EH (cell line): ENCODE data around the gene SLC25A17.
"Not testable (repeated sequence)": the region's sequence is repeated elsewhere in the genome, so short reads cannot be mapped to it uniquely, and the experiment has no call there.

Experiments
- DNase-seq: peaks from one replicate; pipeline ENCODE4 v3.0.0-alpha.2; 2015; ENCODE audit warnings: low read depth

Gene SLC25A17

GRCh38 chr22:40818192-40818746 lies 877 bp downstream of the SLC25A17 start:
- DNase-seq: no peak

GRCh38 chr22:40817737-40818136 lies 1.4 kb downstream of the SLC25A17 start:
- no peak for DNase-seq

GRCh38 chr22:40813912-40814315 lies 5.2 kb downstream of the SLC25A17 start:
- no peak for DNase-seq

GRCh38 chr22:40808018-40808841 lies 10.9 kb downstream of the SLC25A17 start:
- peak; percentile 57 for DNase-seq

- no peak for DNase-seq
Measured at GRCh38 chr22:40806711-40807110, 12.4 kb downstream of the SLC25A17 start.

- DNase-seq: no peak
Measured at GRCh38 chr22:40805699-40806203, 13.4 kb downstream of the SLC25A17 start.

- peak; percentile 32 for DNase-seq
Measured at GRCh38 chr22:40805239-40805638, 13.9 kb downstream of the SLC25A17 start.

- no peak for DNase-seq
Measured at GRCh38 chr22:40803321-40803720, 15.8 kb downstream of the SLC25A17 start.

GRCh38 chr22:40799008-40799407 lies 20.1 kb downstream of the SLC25A17 start:
- no peak for DNase-seq

- DNase-seq: peak; percentile 50
Measured at GRCh38 chr22:40797427-40797826, 21.7 kb downstream of the SLC25A17 start.

- no peak for DNase-seq
Measured at GRCh38 chr22:40792451-40792850, 26.7 kb downstream of the SLC25A17 start.

- peak; percentile 77 for DNase-seq
Measured at GRCh38 chr22:40791241-40791640, 27.9 kb downstream of the SLC25A17 start.

- DNase-seq: no peak
Measured at GRCh38 chr22:40789131-40789530, 30.0 kb downstream of the SLC25A17 start.

- no peak for DNase-seq
Measured at GRCh38 chr22:40782521-40782920, 36.6 kb downstream of the SLC25A17 start.

- not testable (repeated sequence) for DNase-seq
Measured at GRCh38 chr22:40781749-40782148, 37.4 kb downstream of the SLC25A17 start.

- no peak for DNase-seq
Measured at GRCh38 chr22:40769761-40770160, 49.4 kb downstream of the SLC25A17 start.

GRCh38 chr22:40768206-40768605 lies 50.9 kb downstream of the SLC25A17 start:
- DNase-seq: no peak

GRCh38 chr22:40766956-40767355 lies 52.2 kb downstream of the SLC25A17 start:
- DNase-seq: no peak

GRCh38 chr22:40764763-40765441 lies 54.2 kb downstream of the SLC25A17 start:
- peak; percentile 17 for DNase-seq

- DNase-seq: no peak
Measured at GRCh38 chr22:40759294-40759840, 59.8 kb downstream of the SLC25A17 start.

- not testable (repeated sequence) for DNase-seq
Measured at GRCh38 chr22:40758851-40759250, 60.3 kb downstream of the SLC25A17 start.

GRCh38 chr22:40758390-40758789 lies 60.8 kb downstream of the SLC25A17 start:
- DNase-seq: no peak

GRCh38 chr22:40757071-40757470 lies 62.1 kb downstream of the SLC25A17 start:
- DNase-seq: peak; percentile 38
